Non-pigmented ciliary epithelial cell (primary cell): ENCODE measurements around the gene ZKSCAN1.

ENCODE experiments used
- DNase-seq: peaks from one replicate; pipeline ENCODE4 v3.0.0-alpha.2; 2010; ENCODE audit warnings: low read depth

Gene ZKSCAN1

GRCh38 chr7:100080907-100081534, 65.6 kb downstream of the ZKSCAN1 start:
- DNase-seq = no peak

GRCh38 chr7:100081535-100082102, 66.2 kb downstream of the ZKSCAN1 start, which contains the start of gene ZNF3:
Gene ZNF3 (minus strand): TSS chr7:100081723. CDS start chr7:100077357, 4,366 bp downstream.
- peak; percentile 98 for DNase-seq

GRCh38 chr7:100082978-100083377, 67.6 kb downstream of the ZKSCAN1 start:
- DNase-seq = no peak

GRCh38 chr7:100085515-100085914, 70.1 kb downstream of the ZKSCAN1 start:
- no peak for DNase-seq

- peak; percentile 95 for DNase-seq
These were observed 71.8 kb downstream of the ZKSCAN1 start for GRCh38 chr7:100087055-100087750.

- no peak for DNase-seq
These were observed 72.8 kb downstream of the ZKSCAN1 start for GRCh38 chr7:100088095-100088620.

- no peak for DNase-seq
These were observed 73.4 kb downstream of the ZKSCAN1 start, which contains the start of gene COPS6 for GRCh38 chr7:100088621-100089457. Gene COPS6 (plus strand): TSS chr7:100088969. CDS start chr7:100088991, 22 bp downstream.

- no peak for DNase-seq
These were observed 74.2 kb downstream of the ZKSCAN1 start for GRCh38 chr7:100089458-100090196.

- DNase-seq = no peak
These were observed 75.4 kb downstream of the ZKSCAN1 start for GRCh38 chr7:100090527-100091410.
